ENCODE results near the gene RNF215.
A peak's percentile ranks its signal among the peaks of the same experiment; 100 is the strongest.

Gene RNF215

GRCh38 chr22:30422481-30423300 lies 35.5 kb upstream of the RNF215 start:
- peak; percentile 79 for DNase-seq (ENCODE audit: low spot score)
- CTCF ChIA-PET = no interaction called here

GRCh38 chr22:30421695-30422480 lies 34.7 kb upstream of the RNF215 start:
- CTCF ChIA-PET = no interaction called here
- no peak for TF ChIP-seq CTCF (conservative IDR thresholded peaks at IDR 0.05; ENCODE audit: low read depth)
- peak overlapping the region; percentile 99 for H3K27ac ChIP-seq
- no peak for DNase-seq (ENCODE audit: low spot score)
- POLR2A ChIA-PET (ENCODE audit: low non-redundant PET) = no interaction called here

More at GRCh38 chr22:30422481-30423300, 35.5 kb upstream of the RNF215 start:
- peak overlapping the region; percentile 99 for H3K27ac ChIP-seq
- TF ChIP-seq CTCF (conservative IDR thresholded peaks at IDR 0.05; ENCODE audit: low read depth) = no peak
- POLR2A ChIA-PET (ENCODE audit: low non-redundant PET) = interaction anchor here (1.0 to 2.3 kb wide), 2 partner anchors 10 to 26 kb away, joined by 3 to 6 read pairs; partner anchors contain the start of gene SEC14L2

GRCh38 chr22:30420347-30421125 lies 33.3 kb upstream of the RNF215 start:
- ChIA-PET CTCF (interaction anchor here (0.6 to 0.9 kb wide), 2 partner anchors 9 to 133 kb away, joined by 3 read pairs; no protein-coding TSS in a partner anchor), POLR2A (ENCODE audit: low non-redundant PET) (interaction anchor here (0.6 kb wide), 1 partner anchor 225 kb away, joined by 3 read pairs; no protein-coding TSS in a partner anchor)
- peak; percentile 57 for DNase-seq (ENCODE audit: low spot score)
- H3K27ac ChIP-seq = peak overlapping the region; percentile 78
- TF ChIP-seq CTCF (conservative IDR thresholded peaks at IDR 0.05; ENCODE audit: low read depth) = no peak

- CTCF ChIA-PET = interaction anchor here (0.6 kb wide), 1 partner anchor 52 kb away, joined by 3 read pairs; no protein-coding TSS in a partner anchor
- POLR2A ChIA-PET (ENCODE audit: low non-redundant PET) = no interaction called here
- DNase-seq (ENCODE audit: low spot score) = no peak
- H3K27ac ChIP-seq = peak overlapping the region; percentile 8; the same call in 1 of the 2 replicates
- no peak for TF ChIP-seq CTCF (conservative IDR thresholded peaks at IDR 0.05; ENCODE audit: low read depth)
These were observed 29.6 kb upstream of the RNF215 start for GRCh38 chr22:30416837-30417236.

- TF ChIP-seq CTCF (conservative IDR thresholded peaks at IDR 0.05; ENCODE audit: low read depth) = no peak
- peak overlapping the region; percentile 8; the same call in 1 of the 2 replicates for H3K27ac ChIP-seq
- DNase-seq (ENCODE audit: low spot score) = no peak
- ChIA-PET POLR2A (ENCODE audit: low non-redundant PET) (no interaction called here), CTCF (interaction anchor here (0.6 kb wide), 1 partner anchor 52 kb away, joined by 3 read pairs; no protein-coding TSS in a partner anchor)
These were observed 29.2 kb upstream of the RNF215 start for GRCh38 chr22:30416403-30416802.

All from RWPE1 (cell line).